SK-N-SH (cell line): ENCODE measurements around the gene ARHGAP42. TPM values are rescaled to one million over a fixed set of nuclear protein-coding genes. Genes with fewer than 3 reads are reported as not detected.

ENCODE experiments used
- CTCF ChIA-PET: fragments of 300-600, 350-600 bp; formaldehyde crosslinking; extraction: SDS; loops from one replicate; lab custom pipeline; 2021; lab: Yijun Ruan, JAX
- POLR2A ChIA-PET: fragments of 350-600 bp; sonication (Branson Sonifier 250); formaldehyde crosslinking; extraction: SDS; loops from one replicate; lab custom pipeline; 2020; ENCODE audit warnings: antibody characterized with exemption, inconsistent platforms; lab: Yijun Ruan, JAX
- DNase-seq: peaks from one replicate; pipeline ENCODE4 v3.0.0; 2012
- H2AFZ ChIP-seq: fragments of 200-600 bp; sonication (generic); 2 replicates; pipeline ENCODE4 v1.8.1; 2016; ENCODE audit warnings: antibody characterized with exemption, mild to moderate bottlenecking, low read depth
- H3F3A ChIP-seq: fragments of 200-600 bp; sonication (generic); replicated peaks from 2 replicates; pipeline ENCODE3; 2016; ENCODE audit warnings: antibody characterized with exemption, mild to moderate bottlenecking; ENCODE audit not compliant: insufficient read depth
- H3K27ac ChIP-seq, 2 experiments: fragments of 200-500 bp in 1 of 2; fragments of 200-600 bp in 1 of 2; sonication (Bioruptor generic) in 1 of 2; sonication (generic), shearing (Covaris generic) in 1 of 2; 2 replicates each; pipeline versions ENCODE4 v1.5.1 to v1.6.1; 2014 to 2016; ENCODE audit warnings: low read depth in 2 of 2, inconsistent platforms in 1 of 2, low read length in 1 of 2, mild to moderate bottlenecking in 1 of 2, mixed read lengths in 1 of 2
- H3K27me3 ChIP-seq: fragments of 200-600 bp; sonication (generic), shearing (Covaris generic); 2 replicates; pipeline ENCODE4 v1.6.1; 2016; ENCODE audit warnings: mixed run types; ENCODE audit not compliant: insufficient read depth
- H3K36me3 ChIP-seq, 2 experiments: fragments of 200-500 bp in 1 of 2; fragments of 200-600 bp in 1 of 2; sonication (Bioruptor generic) in 1 of 2; sonication (generic) in 1 of 2; replicated peaks in 1 of 2; 2 replicates each; pipeline versions ENCODE3 to v1.5.1; 2014 to 2016; ENCODE audit warnings: low read length in 1 of 2, mild to moderate bottlenecking in 1 of 2; ENCODE audit not compliant: insufficient read depth in 2 of 2, control insufficient read depth in 1 of 2
- H3K4me1 ChIP-seq, 2 experiments: fragments of 200-500 bp in 1 of 2; fragments of 200-600 bp in 1 of 2; sonication (Bioruptor generic) in 1 of 2; sonication (generic), shearing (Covaris generic) in 1 of 2; 2 replicates each; pipeline versions ENCODE4 v1.5.1 to v1.6.1; 2014 to 2016; ENCODE audit warnings: low read depth in 1 of 2, low read length in 1 of 2, mixed run types in 1 of 2; ENCODE audit not compliant: insufficient read depth in 2 of 2, control insufficient read depth in 1 of 2
- H3K4me2 ChIP-seq: fragments of 200-600 bp; sonication (generic), shearing (Covaris generic); 2 replicates; pipeline ENCODE4 v1.6.1; 2017; ENCODE audit warnings: mixed run types
- H3K4me3 ChIP-seq, 2 experiments: fragments of 200-500 bp in 1 of 2; fragments of 200-600 bp in 1 of 2; sonication (Bioruptor generic) in 1 of 2; sonication (generic), shearing (Covaris generic) in 1 of 2; 2 replicates each; pipeline versions ENCODE4 v1.5.1 to v1.8.1; 2014 to 2016; ENCODE audit warnings: low read depth in 2 of 2, inconsistent platforms in 1 of 2, low read length in 1 of 2, mild to moderate bottlenecking in 1 of 2, mixed read lengths in 1 of 2, moderate library complexity in 1 of 2
- H3K79me2 ChIP-seq: fragments of 200-600 bp; sonication (generic); 2 replicates; pipeline ENCODE4 v1.8.1; 2017; ENCODE audit warnings: mild to moderate bottlenecking; ENCODE audit not compliant: insufficient read depth
- H3K9ac ChIP-seq: fragments of 200-600 bp; sonication (generic); 2 replicates; pipeline ENCODE4 v1.6.1; 2017; ENCODE audit warnings: mixed run types
- H3K9me2 ChIP-seq: fragments of 200-600 bp; sonication (generic); 2 replicates; pipeline ENCODE4 v1.6.1; 2017; ENCODE audit warnings: mixed run types
- H3K9me3 ChIP-seq: fragments of 200-600 bp; sonication (generic); 2 replicates; pipeline ENCODE4 v1.6.1; 2017; ENCODE audit warnings: mixed run types, mild to moderate bottlenecking, moderate library complexity
- H4K20me1 ChIP-seq: fragments of 200-600 bp; sonication (generic); 2 replicates; pipeline ENCODE4 v1.6.1; 2017; ENCODE audit warnings: mild to moderate bottlenecking, mixed run types; ENCODE audit not compliant: insufficient read depth
- CHD2 ChIP-seq: fragments of 150-350 bp; IDR thresholded peaks from 2 replicates; pipeline ENCODE4 v1.6.1; 2018; ENCODE audit warnings: low read length; ENCODE audit not compliant: partially characterized antibody
- CTCF ChIP-seq: fragments of 200-600 bp; sonication (generic); IDR thresholded peaks from 2 replicates; pipeline ENCODE4 v1.6.1; 2017; ENCODE audit warnings: antibody characterized with exemption, mild to moderate bottlenecking, moderate library complexity
- EP300 ChIP-seq, 2 experiments: IDR thresholded peaks; 2 replicates each; pipeline versions ENCODE4 v1.4.0 to v1.6.1; 2012; ENCODE audit warnings: borderline replicate concordance in 1 of 2, low read depth in 1 of 2, low read length in 1 of 2
- EZH2phosphoT487 ChIP-seq: fragments of 200-600 bp; sonication (generic); IDR thresholded peaks from 2 replicates; pipeline ENCODE4 v1.6.1; 2017; ENCODE audit warnings: low read depth, mixed run types, mild to moderate bottlenecking, antibody characterized with exemption, moderate library complexity, borderline replicate concordance
- FOSL2 ChIP-seq: IDR thresholded peaks from 2 replicates; pipeline ENCODE4 v1.4.0; 2012; ENCODE audit warnings: low read depth, mild to moderate bottlenecking, moderate library complexity, borderline replicate concordance
- FOXM1 ChIP-seq: IDR thresholded peaks from 2 replicates; pipeline ENCODE4 v1.4.0; 2012; ENCODE audit warnings: low read depth, mild to moderate bottlenecking
- GATA2 ChIP-seq: sonication (generic); formaldehyde crosslinking; IDR thresholded peaks from 2 replicates; pipeline ENCODE4 v1.5.0; 2020; ENCODE audit warnings: mild to moderate bottlenecking, missing genetic modification reagents
- MEF2A ChIP-seq: IDR thresholded peaks from 2 replicates; pipeline ENCODE4 v1.4.0; 2012; ENCODE audit warnings: low read depth, borderline replicate concordance
- MXI1 ChIP-seq: IDR thresholded peaks from 2 replicates; pipeline ENCODE4 v1.6.1; 2012; ENCODE audit warnings: mild to moderate bottlenecking, low read depth, low read length, improper control_type of control experiment
- NFIC ChIP-seq: IDR thresholded peaks from 2 replicates; pipeline ENCODE4 v1.4.0; 2012; ENCODE audit warnings: borderline replicate concordance
- NRF1 ChIP-seq: IDR thresholded peaks from 2 replicates; pipeline ENCODE4 v1.6.1; 2012; ENCODE audit warnings: low read depth, mild to moderate bottlenecking, low read length
- POLR2AphosphoS5 ChIP-seq: IDR thresholded peaks from 2 replicates; pipeline ENCODE4 v1.6.1; 2012; ENCODE audit warnings: low read depth, low read length
- RAD21 ChIP-seq: IDR thresholded peaks from 2 replicates; pipeline ENCODE4 v1.6.1; 2012; ENCODE audit warnings: mild to moderate bottlenecking, low read length
- RCOR1 ChIP-seq: fragments of 150-350 bp; IDR thresholded peaks from 2 replicates; pipeline ENCODE4 v1.6.1; 2017; ENCODE audit warnings: antibody characterized with exemption, low read length
- REST ChIP-seq: IDR thresholded peaks from 2 replicates; pipeline ENCODE4 v1.6.1; 2012; ENCODE audit warnings: mild to moderate bottlenecking, low read depth, low read length, moderate library complexity
- RXRA ChIP-seq: IDR thresholded peaks from 2 replicates; pipeline ENCODE4 v1.4.0; 2012; ENCODE audit warnings: low read depth, mild to moderate bottlenecking, borderline replicate concordance
- SMC3 ChIP-seq: IDR thresholded peaks from 2 replicates; pipeline ENCODE4 v1.6.1; 2012; ENCODE audit warnings: low read depth, low read length, improper control_type of control experiment
- TCF12 ChIP-seq: IDR thresholded peaks from 2 replicates; pipeline ENCODE4 v1.4.0; 2012
- USF1 ChIP-seq: IDR thresholded peaks from 2 replicates; pipeline ENCODE4 v1.4.0; 2012; ENCODE audit warnings: low read depth, borderline replicate concordance
- USF2 ChIP-seq: fragments of 150-350 bp; IDR thresholded peaks from 2 replicates; pipeline ENCODE4 v1.6.1; 2017; ENCODE audit warnings: antibody characterized with exemption, low read length, low read depth, borderline replicate concordance
- YY1 ChIP-seq: IDR thresholded peaks from 2 replicates; pipeline ENCODE4 v1.4.0; 2012; ENCODE audit warnings: low read depth, mild to moderate bottlenecking
- WGBS: methylation state at CpG from one replicate; pipeline ENCODE4 v1.1.6; 2017; ENCODE audit warnings: low lambda C conversion rate; 5-methylcytosine and 5-hydroxymethylcytosine counted together
- polyA plus RNA-seq, 3 experiments: library from polyadenylated mRNA; depleted of rRNA; stranded (reverse); fragments of >200 nt; gene quantifications; 2 replicates each; pipeline ENCODE4 v1.2.3, GENCODE V29; 2012

The ARHGAP42 gene
- polyA plus RNA-seq, 1 of the 3 experiments (the other 2 are of a cell fraction): 0.02 TPM

- Histone ChIP-seq H3K27ac (no peak overlapping the region), H3K4me1 (no peaks in the 10 kb centered on the region), H3K79me2 (no peaks in the 10 kb centered on the region), H2AFZ (no peak overlapping the region), H3K9me2 (no peaks in the 10 kb centered on the region), H3F3A (no peaks in the 10 kb centered on the region), H3K4me2 (no peak overlapping the region), H3K9ac (no peak overlapping the region), H3K36me3 (no peaks in the 10 kb centered on the region), H3K4me3 (no peak overlapping the region), H3K9me3 (no peaks in the 10 kb centered on the region), H3K27me3 (no peaks in the 10 kb centered on the region), H4K20me1 (no peaks in the 10 kb centered on the region)
- ChIA-PET CTCF (no interaction called here), POLR2A (no interaction called here)
- WGBS: 6% methylated on average over 4 of the region's 4 CpGs
- TF ChIP-seq YY1 (no peak), MEF2A (no peak), NRF1 (no peak), EP300 (IDR thresholded peaks at IDR 0.05; ENCODE audit: borderline replicate concordance in 1 of 2, low read depth in 1 of 2, low read length in 1 of 2) (no peak), RXRA (no peak), POLR2AphosphoS5 (no peak), TCF12 (no peak)
- no peak for DNase-seq
These were observed 283.4 kb downstream of the ARHGAP42 start for GRCh38 chr11:100970283-100971164.

- H2AFZ ChIP-seq: no peak overlapping the region
- no peaks in the 10 kb centered on the region for H3K27me3 ChIP-seq
- POLR2A ChIA-PET: no interaction called here
- 7% methylated on average over 6 of the region's 6 CpGs for WGBS
- no peaks in the 10 kb centered on the region for H3K79me2 ChIP-seq
- DNase-seq: no peak
- H3K4me2 ChIP-seq: no peak overlapping the region
- no peaks in the 10 kb centered on the region for H3K36me3 ChIP-seq
- CTCF ChIA-PET: no interaction called here
- H3F3A ChIP-seq: no peaks in the 10 kb centered on the region
- H3K9ac ChIP-seq: no peak overlapping the region
- no peak overlapping the region for H3K4me3 ChIP-seq
- TF ChIP-seq MXI1 (no peak), RAD21 (no peak), EZH2phosphoT487 (no peak), SMC3 (no peak), USF1 (no peak), CTCF (no peak), FOSL2 (no peak), REST (no peak), POLR2AphosphoS5 (no peak), NFIC (no peak), USF2 (no peak), EP300 (IDR thresholded peaks at IDR 0.05; ENCODE audit: borderline replicate concordance in 1 of 2, low read depth in 1 of 2, low read length in 1 of 2) (no peak), CHD2 (no peak), RCOR1 (no peak), FOXM1 (no peak), GATA2 (CRISPR knock-in tag) (no peak)
- H3K27ac ChIP-seq: no peak overlapping the region
- no peaks in the 10 kb centered on the region for H3K9me2 ChIP-seq
- no peaks in the 10 kb centered on the region for H3K9me3 ChIP-seq
- H3K4me1 ChIP-seq: no peaks in the 10 kb centered on the region
- H4K20me1 ChIP-seq: no peaks in the 10 kb centered on the region
These were observed 285.0 kb downstream of the ARHGAP42 start for GRCh38 chr11:100972046-100972445.
